Endodermal cell (in vitro differentiated cells): Measurements from ENCODE around the gene DLK1. TPM values are rescaled to one million over a fixed set of nuclear protein-coding genes. Genes with fewer than 3 reads are reported as not detected.

Source experiments
- DNase-seq: peaks from one replicate; pipeline ENCODE4 v3.0.0-alpha.2; 2017
- H3K27ac ChIP-seq: 2 replicates; pipeline ENCODE4 v1.5.1; 2013; ENCODE audit warnings: mild to moderate bottlenecking, low read depth, low read length, moderate library complexity
- H3K27me3 ChIP-seq: 2 replicates; pipeline ENCODE4 v1.6.1; 2013; ENCODE audit warnings: mild to moderate bottlenecking, low read length, moderate library complexity; ENCODE audit not compliant: insufficient read depth, control insufficient read depth, poor library complexity, severe bottlenecking
- H3K36me3 ChIP-seq: 2 replicates; pipeline ENCODE4 v1.7.0; 2013; ENCODE audit warnings: mild to moderate bottlenecking, low read length, moderate library complexity; ENCODE audit not compliant: control insufficient read depth, insufficient read depth
- H3K4me1 ChIP-seq: one replicate; pipeline ENCODE4 v1.7.0; 2013; ENCODE audit warnings: low read length; ENCODE audit not compliant: control insufficient read depth, insufficient read depth
- H3K4me3 ChIP-seq: 2 replicates; pipeline ENCODE4 v1.5.1; 2013; ENCODE audit warnings: mild to moderate bottlenecking, low read length, moderate library complexity
- H3K9ac ChIP-seq: 2 replicates; pipeline ENCODE4 v1.6.1; 2013; ENCODE audit warnings: mild to moderate bottlenecking, low read length, moderate library complexity; ENCODE audit not compliant: poor library complexity, severe bottlenecking; ENCODE audit errors: extremely low read depth
- H3K9me3 ChIP-seq: 2 replicates; pipeline ENCODE4 v1.6.1; 2013; ENCODE audit warnings: mild to moderate bottlenecking, low read length, moderate library complexity; ENCODE audit not compliant: control insufficient read depth
- H3K27ac Mint-ChIP-seq: 2 replicates; pipeline ENCODE4 v1.8.0; 2020; ENCODE audit warnings: mixed read lengths
- H3K27me3 Mint-ChIP-seq: 2 replicates; pipeline ENCODE4 v1.8.0; 2021; ENCODE audit warnings: mild to moderate bottlenecking, mixed read lengths; ENCODE audit not compliant: insufficient read depth
- H3K36me3 Mint-ChIP-seq: 2 replicates; pipeline ENCODE4 v1.8.0; 2020; ENCODE audit warnings: low read depth, mixed read lengths
- H3K4me1 Mint-ChIP-seq: 2 replicates; pipeline ENCODE4 v1.8.0; 2020; ENCODE audit warnings: mixed read lengths
- H3K4me3 Mint-ChIP-seq: 2 replicates; pipeline ENCODE4 v1.8.0; 2020; ENCODE audit warnings: mild to moderate bottlenecking, moderate library complexity, mixed read lengths
- H3K9me3 Mint-ChIP-seq: 2 replicates; pipeline ENCODE4 v1.8.0; 2020; ENCODE audit warnings: mild to moderate bottlenecking, mixed read lengths
- CTCF ChIP-seq: fragments of 200-600 bp; sonication (generic); conservative IDR thresholded peaks from 2 replicates; pipeline ENCODE4 v1.5.0; 2021; ENCODE audit warnings: antibody characterized with exemption, mild to moderate bottlenecking
- WGBS, 2 experiments: methylation state at CpG; one replicate each; pipeline versions ENCODE4 v1.1.5 to v1.1.7; 2013; ENCODE audit warnings: missing lambda C conversion rate in 2 of 2, mixed read lengths in 1 of 2; ENCODE audit not compliant: insufficient coverage in 1 of 2, insufficient read length in 1 of 2; 5-methylcytosine and 5-hydroxymethylcytosine counted together
- total RNA-seq, 2 donors: library from RNA; stranded (reverse); fragmentation: NEBNext Ultra II Directional in 1 of 2; extraction: Animal tissue kit (Norgen Biotek cat#: 25700) in 1 of 2; gene quantifications; 2 replicates in 1 of 2; 3 replicates in 1 of 2; pipeline ENCODE4 v1.2.1, GENCODE V29; 2021

Gene DLK1
- total RNA-seq, 2 donors from 2014 or later, result 78.3 to 117 TPM

- H3K9me3 ChIP-seq, result no peaks in the 10 kb centered on the region
- no peaks in the 10 kb centered on the region for H3K4me1 ChIP-seq
- peaks cover 3% of the 10 kb centered on the region for H3K27me3 Mint-ChIP-seq
- no peak for DNase-seq
- H3K36me3 Mint-ChIP-seq, result no peaks in the 10 kb centered on the region
- no peak overlapping the region for H3K9ac ChIP-seq
- no peak overlapping the region for H3K27ac ChIP-seq
- H3K4me3 Mint-ChIP-seq, result no peak overlapping the region
- no peaks in the 10 kb centered on the region for H3K36me3 ChIP-seq
- H3K27ac Mint-ChIP-seq, result no peak overlapping the region
- TF ChIP-seq CTCF, result no peak
- 95 to 100% methylated on average over 7 of the region's 7 CpGs for WGBS, 2 experiments
- H3K9me3 Mint-ChIP-seq, result no peaks in the 10 kb centered on the region
- no peak overlapping the region for H3K4me3 ChIP-seq
- H3K4me1 Mint-ChIP-seq, result peaks cover 11% of the 10 kb centered on the region
- H3K27me3 ChIP-seq, result no peaks in the 10 kb centered on the region
Observed at GRCh38 chr14:100785626-100786025, 58.9 kb downstream of the DLK1 start.

- H3K36me3 ChIP-seq, result no peaks in the 10 kb centered on the region
- peaks cover 5% of the 10 kb centered on the region for H3K27me3 Mint-ChIP-seq
- H3K9me3 ChIP-seq, result no peaks in the 10 kb centered on the region
- no peak for TF ChIP-seq CTCF
- no peak overlapping the region for H3K9ac ChIP-seq
- DNase-seq, result no peak
- no peaks in the 10 kb centered on the region for H3K9me3 Mint-ChIP-seq
- no peak overlapping the region for H3K27ac ChIP-seq
- H3K27me3 ChIP-seq, result no peaks in the 10 kb centered on the region
- H3K36me3 Mint-ChIP-seq, result no peaks in the 10 kb centered on the region
- H3K4me3 Mint-ChIP-seq, result no peak overlapping the region
- no peaks in the 10 kb centered on the region for H3K4me1 ChIP-seq
- 82 to 84% methylated on average over 8 to 11 of the region's 11 CpGs for WGBS, 2 experiments
- no peak overlapping the region for H3K4me3 ChIP-seq
- no peak overlapping the region for H3K27ac Mint-ChIP-seq
- peaks cover 11% of the 10 kb centered on the region for H3K4me1 Mint-ChIP-seq
Observed at GRCh38 chr14:100786131-100786530, 59.4 kb downstream of the DLK1 start.

GRCh38 chr14:100786576-100787219, 60.0 kb downstream of the DLK1 start:
- H3K27ac Mint-ChIP-seq, result no peak overlapping the region
- DNase-seq, result no peak
- H3K36me3 ChIP-seq, result no peaks in the 10 kb centered on the region
- 91 to 92% methylated on average over 9 to 11 of the region's 11 CpGs for WGBS, 2 experiments
- no peak overlapping the region for H3K27ac ChIP-seq
- H3K27me3 Mint-ChIP-seq, result peaks cover 5% of the 10 kb centered on the region
- H3K4me1 ChIP-seq, result no peaks in the 10 kb centered on the region
- no peak for TF ChIP-seq CTCF
- H3K27me3 ChIP-seq, result no peaks in the 10 kb centered on the region
- H3K9me3 ChIP-seq, result no peaks in the 10 kb centered on the region
- no peak overlapping the region for H3K9ac ChIP-seq
- no peaks in the 10 kb centered on the region for H3K36me3 Mint-ChIP-seq
- H3K4me3 Mint-ChIP-seq, result no peak overlapping the region
- peaks cover 11% of the 10 kb centered on the region for H3K4me1 Mint-ChIP-seq
- no peaks in the 10 kb centered on the region for H3K9me3 Mint-ChIP-seq
- no peak overlapping the region for H3K4me3 ChIP-seq
